HepG2 (cell line): ENCODE measurements around the gene AOX1. TPM values are rescaled to one million over a fixed set of nuclear protein-coding genes. Genes with fewer than 3 reads are reported as not detected.

Source experiments
- ATAC-seq: fragments of 200-7000 bp; cut with Tn5 transposase; 3 replicates; pipeline ENCODE4 v1.9.1; 2020; ENCODE audit warnings: mild to moderate bottlenecking, moderate library complexity
- BruUV-seq: library from RNA; stranded (reverse); fragments of 400-500 nt; replicated peaks from 2 replicates; lab custom pipeline; 2021; lab: Mats Ljungman, UMichigan
- CTCF ChIA-PET: fragments of 300-600 bp; formaldehyde crosslinking; extraction: SDS; loops from one replicate; lab custom pipeline; 2021; ENCODE audit warnings: low total read pairs, inconsistent platforms, low intra/inter-chr PET ratio; lab: Yijun Ruan, JAX
- POLR2A ChIA-PET: fragments of 350-600 bp; sonication (Branson Sonifier 250); formaldehyde crosslinking; loops from one replicate; lab custom pipeline; 2020; ENCODE audit warnings: antibody characterized with exemption, inconsistent platforms; lab: Yijun Ruan, JAX
- DNase-seq: peaks from one replicate; pipeline ENCODE4 v3.0.0-alpha.2; 2015; ENCODE audit warnings: low spot score
- FAIRE-seq: peaks from 3 replicates; lab custom pipeline; 2011; peaks lifted over from hg19 to GRCh38; lab: Jason Lieb, UNC
- H2AFZ ChIP-seq: one replicate; pipeline ENCODE4 v1.6.1; 2011; ENCODE audit warnings: low read length, inconsistent platforms
- H3K27ac ChIP-seq: fragments of 300-600 bp; 3 replicates; pipeline ENCODE4 v1.8.0; 2011; ENCODE audit warnings: mixed run types, mild to moderate bottlenecking, mixed read lengths, low read length, inconsistent platforms; ENCODE audit not compliant: insufficient read depth; ENCODE audit errors: extremely low read length
- H3K27me3 ChIP-seq, 2 experiments: fragments of 200-600 bp in 1 of 2; 2 replicates in 1 of 2; 3 replicates in 1 of 2; pipeline versions ENCODE4 v1.6.0 to v1.8.0; 2011; ENCODE audit warnings: low read length in 2 of 2, mild to moderate bottlenecking in 2 of 2, moderate library complexity in 2 of 2, inconsistent platforms in 1 of 2; ENCODE audit not compliant: insufficient read depth in 2 of 2, control insufficient read depth in 1 of 2
- H3K36me3 ChIP-seq, 2 experiments: fragments of 200-600 bp in 1 of 2; replicated peaks in 1 of 2; 2 replicates in 1 of 2; 3 replicates in 1 of 2; pipeline versions ENCODE4 v1.5.1 to v1.8.0; 2011; ENCODE audit warnings: low read length in 2 of 2, inconsistent platforms in 1 of 2; ENCODE audit not compliant: insufficient read depth in 2 of 2, control insufficient read depth in 1 of 2
- H3K4me1 ChIP-seq: 2 replicates; pipeline ENCODE4 v1.5.1; 2012; ENCODE audit warnings: low read length, inconsistent platforms; ENCODE audit not compliant: insufficient read depth
- H3K4me2 ChIP-seq: 2 replicates; pipeline ENCODE4 v1.6.0; 2011; ENCODE audit warnings: low read depth, low read length, inconsistent platforms
- H3K4me3 ChIP-seq, 3 experiments: fragments of 200-600 bp in 1 of 3; sonication (generic), shearing (Covaris generic) in 1 of 3; replicated peaks in 1 of 3; 2 replicates each; pipeline ENCODE4 v1.5.1; 2011 to 2016; ENCODE audit warnings: low read length in 3 of 3, inconsistent platforms in 2 of 3, low read depth in 2 of 3, mild to moderate bottlenecking in 2 of 3, control low read depth in 1 of 3, mixed read lengths in 1 of 3; ENCODE audit not compliant: insufficient read depth in 1 of 3
- H3K79me2 ChIP-seq: one replicate; pipeline ENCODE4 v1.6.1; 2011; ENCODE audit warnings: low read length, inconsistent platforms; ENCODE audit not compliant: insufficient read depth
- H3K9ac ChIP-seq: 2 replicates; pipeline ENCODE4 v1.6.0; 2011; ENCODE audit warnings: mild to moderate bottlenecking, low read depth, low read length, inconsistent platforms; ENCODE audit not compliant: insufficient read depth
- H3K9me3 ChIP-seq: 2 replicates; pipeline ENCODE4 v1.5.1; 2012; ENCODE audit warnings: mild to moderate bottlenecking, low read length
- H4K20me1 ChIP-seq: 2 replicates; pipeline ENCODE4 v1.6.0; 2011; ENCODE audit warnings: inconsistent platforms, mild to moderate bottlenecking, low read length, moderate library complexity; ENCODE audit not compliant: insufficient read depth
- FIP1L1 ChIP-seq: fragments of 200-400 bp; formaldehyde crosslinking; IDR thresholded peaks from 2 replicates; pipeline ENCODE4 v1.6.1; 2018; ENCODE audit warnings: low read depth, mild to moderate bottlenecking, low read length, moderate library complexity, borderline replicate concordance; ENCODE audit not compliant: insufficient read depth
- FOXP4 ChIP-seq: sonication (generic); formaldehyde crosslinking; IDR thresholded peaks from 2 replicates; pipeline ENCODE4 v1.4.0; 2020; ENCODE audit warnings: missing genetic modification reagents
- MAFK ChIP-seq, 2 experiments: IDR thresholded peaks in 1 of 2; conservative IDR thresholded peaks in 1 of 2; 2 replicates each; pipeline ENCODE4 v1.6.1; 2011; ENCODE audit warnings: improper control_type of control experiment in 2 of 2, low read length in 2 of 2
- SALL2 ChIP-seq: sonication (generic); formaldehyde crosslinking; IDR thresholded peaks from 2 replicates; pipeline ENCODE4 v1.8.1; 2023; ENCODE audit warnings: mild to moderate bottlenecking, missing genetic modification reagents, inconsistent platforms
- SKI ChIP-seq: fragments of 450-650 bp; IDR thresholded peaks from one replicate; pipeline ENCODE4 v1.6.1; 2018; ENCODE audit warnings: mild to moderate bottlenecking; ENCODE audit not compliant: partially characterized antibody
- TOPORS ChIP-seq: sonication (generic); formaldehyde crosslinking; IDR thresholded peaks from 2 replicates; pipeline ENCODE4 v1.8.0; 2023; ENCODE audit warnings: mild to moderate bottlenecking, missing genetic modification reagents
- ZNF724P ChIP-seq: sonication (generic); formaldehyde crosslinking; IDR thresholded peaks from 2 replicates; pipeline ENCODE4 v1.8.0; 2022; ENCODE audit warnings: missing genetic modification reagents, borderline replicate concordance
- WGBS: methylation state at CpG from one replicate; pipeline ENCODE4 v1.1.6; 2017; ENCODE audit warnings: low lambda C conversion rate; 5-methylcytosine and 5-hydroxymethylcytosine counted together
- in situ Hi-C: cut with HindIII; loops from 2 replicates; pipeline ENCODE4 v1.10.0; 2017; ENCODE audit warnings: low pct_unique_long_range_greater_than_20kb; ENCODE audit not compliant: extremely low pct_ligation_motif_present
- intact Hi-C: fragments of 100-400 bp; cut with micrococcal nuclease; formaldehyde crosslinking; loops from one replicate; pipeline ENCODE4 v1.10.0; 2022; ENCODE audit not compliant: unreplicated experiment
- polyA plus RNA-seq, 8 experiments: library from polyadenylated mRNA; depleted of rRNA in 3 of 8; stranded (reverse) in 7 of 8; unstranded in 1 of 8; fragments of >200 nt; fragmentation: Illumina TruSeq in 4 of 8; extraction: Trizol in 4 of 8; gene quantifications; 2 replicates each; pipeline versions ENCODE4 v1.2.1 to v1.2.3, GENCODE V29; 2011 to 2016; ENCODE audit warnings: low read depth in 4 of 8, missing spikeins in 1 of 8, mixed read lengths in 1 of 8; ENCODE audit not compliant: insufficient read depth in 1 of 8
- total RNA-seq, 5 experiments: library from RNA; depleted of rRNA; stranded (reverse); fragments of >200 nt; fragmentation: Illumina TruSeq; extraction: Trizol; gene quantifications; 2 replicates each; pipeline ENCODE4 v1.2.3, GENCODE V29; 2016; ENCODE audit warnings: low read depth in 1 of 5
- TF ChIP-seq, protein P1 (sequence below): IDR thresholded peaks from 2 replicates; pipeline ENCODE4 v1.4.0; 2020; ENCODE audit warnings: mild to moderate bottlenecking, missing genetic modification reagents
- TF ChIP-seq, protein P2 (sequence below): IDR thresholded peaks from 2 replicates; pipeline ENCODE4 v1.6.1; 2016; ENCODE audit warnings: missing compliant biosample characterization, missing genetic modification reagents, borderline replicate concordance

The AOX1 gene
- total and polyA plus RNA-seq, 2 of the 13 experiments (the other 11 are each of a cell fraction or from before 2014, with no cell fraction given): 9.2 to 18.0 TPM

DNA sequence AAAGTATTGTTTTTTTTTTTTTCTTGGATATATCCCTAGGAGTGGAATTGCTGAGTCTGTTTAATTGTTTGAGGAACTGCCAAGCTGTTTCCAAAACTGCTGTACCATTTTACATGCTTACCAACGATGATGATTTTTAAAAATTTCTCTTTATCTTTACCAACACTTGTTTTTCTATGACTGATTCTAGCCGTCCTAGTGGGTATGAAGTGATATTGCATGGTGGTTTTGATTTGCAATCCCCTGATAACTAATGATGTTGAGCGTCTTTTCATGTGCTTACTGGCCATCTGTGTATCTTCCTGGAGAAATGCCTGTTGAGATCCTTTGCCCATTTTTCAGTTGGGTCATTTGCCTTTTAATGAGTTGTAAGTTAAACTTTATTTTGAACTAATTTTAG is 8.8 kb upstream of the AOX1 start:
- POLR2A ChIA-PET: no interaction called here
- in situ Hi-C loops: loop anchor here (5.0 kb wide), 1 partner anchor 130 kb away; no protein-coding TSS in a partner anchor
- no peak for FAIRE-seq
- no peak for ATAC-seq
- H3K27ac ChIP-seq: no peak overlapping the region
- no peaks in the 10 kb centered on the region for H3K27me3 ChIP-seq
- CTCF ChIA-PET: interaction anchor here (2.5 to 2.6 kb wide), 2 partner anchors 126 to 159 kb away, joined by 11 to 34 read pairs; no protein-coding TSS in a partner anchor
- peaks cover 0 to 1% of the 10 kb centered on the region in 2 experiments; a peak in 1 of 5 replicates for H3K36me3 ChIP-seq
- intact Hi-C loops: loop anchor here (5.0 kb wide), 2 partner anchors 235 to 605 kb away; partner anchors contain the start of gene BZW1
- H2AFZ ChIP-seq: no peak overlapping the region
- H3K9ac ChIP-seq: no peak overlapping the region
- H3K4me2 ChIP-seq: no peak overlapping the region
- peaks cover 8% of the 10 kb centered on the region for H3K4me1 ChIP-seq
- DNase-seq: no peak
- TF ChIP-seq ZNF724P (CRISPR knock-in tag) (no peak), MAFK (conservative IDR thresholded peaks at IDR 0.05 in 1 of 2, IDR thresholded peaks at IDR 0.05 in 1 of 2; ENCODE audit: low read length in 2 of 2) (peak in 1 of 2 experiments; percentile 45; a peak in 1 of 4 replicates)
- TF ChIP-seq, all 625 proteins: peak for 1
- H3K4me3 ChIP-seq: no peak overlapping the region
- no peaks in the 10 kb centered on the region for H4K20me1 ChIP-seq
- BruUV-seq: no TSS peak
- WGBS: 90% methylated on average over 3 of the region's 3 CpGs
- no peaks in the 10 kb centered on the region for H3K79me2 ChIP-seq
- no peaks in the 10 kb centered on the region for H3K9me3 ChIP-seq

- Histone ChIP-seq H3K4me3 (no peak overlapping the region), H3K79me2 (no peaks in the 10 kb centered on the region), H3K9me3 (no peaks in the 10 kb centered on the region), H3K9ac (no peak overlapping the region), H3K27me3 (no peaks in the 10 kb centered on the region), H3K36me3 (peaks cover 0 to 1% of the 10 kb centered on the region in 2 experiments; a peak in 1 of 5 replicates), H2AFZ (no peak overlapping the region), H3K4me2 (no peak overlapping the region), H4K20me1 (no peaks in the 10 kb centered on the region), H3K4me1 (peaks cover 8% of the 10 kb centered on the region), H3K27ac (no peak overlapping the region)
- 3% methylated on average over 1 of the region's 1 CpG for WGBS
- DNase-seq: peak; percentile 83
- in situ Hi-C loops: loop anchor here (5.0 kb wide), 1 partner anchor 129 kb away; no protein-coding TSS in a partner anchor
- peak; percentile 100 for ATAC-seq
- intact Hi-C loops: loop anchor here (1.0 to 5.0 kb wide), 5 partner anchors 8 to 606 kb away; partner anchors contain the start of genes AOX1 and BZW1
- BruUV-seq: no TSS peak
- CTCF ChIA-PET: interaction anchor here (2.7 to 3.0 kb wide), 3 partner anchors 91 to 157 kb away, joined by 9 to 43 read pairs (median 15); no protein-coding TSS in a partner anchor
- FAIRE-seq: peak; percentile 46
- POLR2A ChIA-PET: interaction anchor here (0.7 to 1.1 kb wide), 2 partner anchors 25 to 38 kb away, joined by 3 read pairs; no protein-coding TSS in a partner anchor
- TF ChIP-seq, protein P1, sequence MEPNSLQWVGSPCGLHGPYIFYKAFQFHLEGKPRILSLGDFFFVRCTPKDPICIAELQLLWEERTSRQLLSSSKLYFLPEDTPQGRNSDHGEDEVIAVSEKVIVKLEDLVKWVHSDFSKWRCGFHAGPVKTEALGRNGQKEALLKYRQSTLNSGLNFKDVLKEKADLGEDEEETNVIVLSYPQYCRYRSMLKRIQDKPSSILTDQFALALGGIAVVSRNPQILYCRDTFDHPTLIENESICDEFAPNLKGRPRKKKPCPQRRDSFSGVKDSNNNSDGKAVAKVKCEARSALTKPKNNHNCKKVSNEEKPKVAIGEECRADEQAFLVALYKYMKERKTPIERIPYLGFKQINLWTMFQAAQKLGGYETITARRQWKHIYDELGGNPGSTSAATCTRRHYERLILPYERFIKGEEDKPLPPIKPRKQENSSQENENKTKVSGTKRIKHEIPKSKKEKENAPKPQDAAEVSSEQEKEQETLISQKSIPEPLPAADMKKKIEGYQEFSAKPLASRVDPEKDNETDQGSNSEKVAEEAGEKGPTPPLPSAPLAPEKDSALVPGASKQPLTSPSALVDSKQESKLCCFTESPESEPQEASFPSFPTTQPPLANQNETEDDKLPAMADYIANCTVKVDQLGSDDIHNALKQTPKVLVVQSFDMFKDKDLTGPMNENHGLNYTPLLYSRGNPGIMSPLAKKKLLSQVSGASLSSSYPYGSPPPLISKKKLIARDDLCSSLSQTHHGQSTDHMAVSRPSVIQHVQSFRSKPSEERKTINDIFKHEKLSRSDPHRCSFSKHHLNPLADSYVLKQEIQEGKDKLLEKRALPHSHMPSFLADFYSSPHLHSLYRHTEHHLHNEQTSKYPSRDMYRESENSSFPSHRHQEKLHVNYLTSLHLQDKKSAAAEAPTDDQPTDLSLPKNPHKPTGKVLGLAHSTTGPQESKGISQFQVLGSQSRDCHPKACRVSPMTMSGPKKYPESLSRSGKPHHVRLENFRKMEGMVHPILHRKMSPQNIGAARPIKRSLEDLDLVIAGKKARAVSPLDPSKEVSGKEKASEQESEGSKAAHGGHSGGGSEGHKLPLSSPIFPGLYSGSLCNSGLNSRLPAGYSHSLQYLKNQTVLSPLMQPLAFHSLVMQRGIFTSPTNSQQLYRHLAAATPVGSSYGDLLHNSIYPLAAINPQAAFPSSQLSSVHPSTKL (CRISPR knock-in tag): peak; percentile 87
- TF ChIP-seq SALL2 (no peak), SKI (peak; percentile 90), TOPORS (no peak), FOXP4 (CRISPR knock-in tag) (peak; percentile 61), FIP1L1 (no peak)
- TF ChIP-seq, protein P2, sequence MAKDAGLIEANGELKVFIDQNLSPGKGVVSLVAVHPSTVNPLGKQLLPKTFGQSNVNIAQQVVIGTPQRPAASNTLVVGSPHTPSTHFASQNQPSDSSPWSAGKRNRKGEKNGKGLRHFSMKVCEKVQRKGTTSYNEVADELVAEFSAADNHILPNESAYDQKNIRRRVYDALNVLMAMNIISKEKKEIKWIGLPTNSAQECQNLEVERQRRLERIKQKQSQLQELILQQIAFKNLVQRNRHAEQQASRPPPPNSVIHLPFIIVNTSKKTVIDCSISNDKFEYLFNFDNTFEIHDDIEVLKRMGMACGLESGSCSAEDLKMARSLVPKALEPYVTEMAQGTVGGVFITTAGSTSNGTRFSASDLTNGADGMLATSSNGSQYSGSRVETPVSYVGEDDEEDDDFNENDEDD (CRISPR knock-in tag): no peak
Measured at GRCh38 chr2:200578778-200579177, 7.0 kb upstream of the AOX1 start.
